Measurements from ENCODE around the gene L1CAM. TPM values are rescaled to one million over a fixed set of nuclear protein-coding genes. Genes with fewer than 3 reads are reported as not detected.
A peak's percentile ranks its signal among the peaks of the same experiment; 100 is the strongest.

Gene L1CAM
- total RNA-seq, 3 donors from 2014 or later (not counting 1 experiment from before 2014, with no cell fraction given): 0.23 to 0.98 TPM; not detected in 1

GRCh38 chrX:153903238-153903980, 17.4 kb upstream of the L1CAM start:
- no peaks in the 10 kb centered on the region for H3K9me3 Mint-ChIP-seq
- Histone ChIP-seq H3K4me3 (ENCODE audit: low read length) (no peak overlapping the region), H3K9me3 (ENCODE audit: control insufficient read depth, insufficient read depth, low read length) (no peaks in the 10 kb centered on the region), H3K4me1 (ENCODE audit: control insufficient read depth, insufficient read depth, low read length) (peaks cover 73% of the 10 kb centered on the region), H3K27me3 (ENCODE audit: control insufficient read depth, insufficient read depth, low read length) (no peaks in the 10 kb centered on the region), H3K27ac (ENCODE audit: low read length) (no peak overlapping the region), H3K36me3 (ENCODE audit: control insufficient read depth, insufficient read depth, low read length) (peaks cover 12% of the 10 kb centered on the region)
- intact Hi-C loops (cut with micrococcal nuclease): no loop called here
- ATAC-seq: peak in 1 of 3 donors; percentile 6
- WGBS (ENCODE audit: insufficient coverage): 33% methylated on average over 16 of the region's 18 CpGs
- peaks cover 31 to 59% of the 10 kb centered on the region in 2 donors for H3K4me1 Mint-ChIP-seq
- no peaks in the 10 kb centered on the region for H3K36me3 Mint-ChIP-seq
- no peaks in the 10 kb centered on the region for H3K27me3 Mint-ChIP-seq (ENCODE audit: low read depth in 2 of 2)
- H3K27ac Mint-ChIP-seq: peak overlapping the region; percentile 70 to 91
- no peak for DNase-seq
- peak overlapping the region; percentile 62 for H3K4me3 Mint-ChIP-seq
- TF ChIP-seq CTCF (IDR thresholded peaks at IDR 0.05): no peak

- intact Hi-C loops (cut with micrococcal nuclease): no loop called here
- Histone ChIP-seq H3K27me3 (ENCODE audit: control insufficient read depth, insufficient read depth, low read length) (no peaks in the 10 kb centered on the region), H3K4me3 (ENCODE audit: low read length) (no peak overlapping the region), H3K4me1 (ENCODE audit: control insufficient read depth, insufficient read depth, low read length) (peaks cover 72% of the 10 kb centered on the region), H3K27ac (ENCODE audit: low read length) (no peak overlapping the region), H3K36me3 (ENCODE audit: control insufficient read depth, insufficient read depth, low read length) (peaks cover 5% of the 10 kb centered on the region), H3K9me3 (ENCODE audit: control insufficient read depth, insufficient read depth, low read length) (no peaks in the 10 kb centered on the region)
- ATAC-seq (no peak), DNase-seq (no peak)
- Mint-ChIP-seq H3K36me3 (no peaks in the 10 kb centered on the region), H3K4me3 (no peak overlapping the region), H3K27me3 (ENCODE audit: low read depth in 2 of 2) (no peaks in the 10 kb centered on the region), H3K9me3 (no peaks in the 10 kb centered on the region), H3K4me1 (peaks cover 31 to 56% of the 10 kb centered on the region in 2 donors), H3K27ac (no peak overlapping the region)
- no peak for TF ChIP-seq CTCF (IDR thresholded peaks at IDR 0.05)
- WGBS (ENCODE audit: insufficient coverage): 64% methylated on average over 9 of the region's 10 CpGs
These were observed 16.4 kb upstream of the L1CAM start for GRCh38 chrX:153902385-153902784.

GRCh38 chrX:153901753-153902140, 15.8 kb upstream of the L1CAM start:
- Mint-ChIP-seq H3K4me3 (peak overlapping the region; percentile 55), H3K4me1 (peaks cover 30 to 53% of the 10 kb centered on the region in 2 donors), H3K36me3 (no peaks in the 10 kb centered on the region), H3K27ac (peak overlapping the region in 1 of 2 donors; percentile 76), H3K9me3 (no peaks in the 10 kb centered on the region), H3K27me3 (ENCODE audit: low read depth in 2 of 2) (no peaks in the 10 kb centered on the region)
- Histone ChIP-seq H3K4me3 (ENCODE audit: low read length) (no peak overlapping the region), H3K36me3 (ENCODE audit: control insufficient read depth, insufficient read depth, low read length) (no peaks in the 10 kb centered on the region), H3K4me1 (ENCODE audit: control insufficient read depth, insufficient read depth, low read length) (peaks cover 65% of the 10 kb centered on the region), H3K27ac (ENCODE audit: low read length) (no peak overlapping the region), H3K9me3 (ENCODE audit: control insufficient read depth, insufficient read depth, low read length) (no peaks in the 10 kb centered on the region), H3K27me3 (ENCODE audit: control insufficient read depth, insufficient read depth, low read length) (no peaks in the 10 kb centered on the region)
- intact Hi-C loops (cut with micrococcal nuclease): no loop called here
- WGBS (ENCODE audit: insufficient coverage): 64% methylated on average over 8 of the region's 8 CpGs
- DNase-seq: no peak
- no peak for TF ChIP-seq CTCF (IDR thresholded peaks at IDR 0.05)
- ATAC-seq: no peak

Measured in natural killer cell (primary cell).